Prostate gland (tissue), 2 donors: ENCODE measurements around the gene AKNA. TPM values are rescaled to one million over a fixed set of nuclear protein-coding genes. Genes with fewer than 3 reads are reported as not detected.

ENCODE experiments used
- DNase-seq: peaks from one replicate; pipeline ENCODE4 v3.0.0-alpha.2; 2019; ENCODE audit warnings: low spot score
- H3K27ac ChIP-seq, 2 donors: fragments of 200-600 bp; sonication (generic); 2 replicates each; pipeline ENCODE4 v1.5.1; 2017 to 2019
- H3K27me3 ChIP-seq: fragments of 200-600 bp; sonication (generic); replicated peaks from 2 replicates; pipeline ENCODE4 v1.5.1; 2019; ENCODE audit not compliant: insufficient read depth
- H3K36me3 ChIP-seq, 2 donors: fragments of 200-600 bp; sonication (generic); 1 replicate in 1 of 2; 2 replicates in 1 of 2; pipeline versions ENCODE4 v1.5.1 to v1.8.1; 2017 to 2019
- H3K4me1 ChIP-seq: fragments of 200-600 bp; sonication (generic); replicated peaks from 2 replicates; pipeline ENCODE4 v1.5.1; 2019
- H3K4me3 ChIP-seq, 2 donors: fragments of 200-600 bp; sonication (generic); 2 replicates each; pipeline ENCODE4 v1.5.1; 2017 to 2019
- H3K9me3 ChIP-seq: fragments of 200-600 bp; sonication (generic); 2 replicates; pipeline ENCODE4 v1.5.1; 2017
- CTCF ChIP-seq, 4 experiments: fragments of 200-600 bp in 2 of 4; fragments of 450-650 bp in 2 of 4; sonication (generic) in 2 of 4; IDR thresholded peaks; 1 replicate in 3 of 4; 2 replicates in 1 of 4; pipeline ENCODE4 v1.5.1; 2016 to 2019; ENCODE audit warnings: antibody characterized with exemption in 4 of 4, mild to moderate bottlenecking in 2 of 4, moderate library complexity in 2 of 4
- POLR2A ChIP-seq: fragments of 450-650 bp; IDR thresholded peaks from one replicate; pipeline ENCODE4 v1.6.1; 2016; ENCODE audit warnings: antibody characterized with exemption, mild to moderate bottlenecking
- POLR2AphosphoS5 ChIP-seq: sonication (generic); formaldehyde crosslinking; IDR thresholded peaks from one replicate; pipeline ENCODE4 v1.6.1; 2017; ENCODE audit warnings: antibody characterized with exemption
- WGBS: methylation state at CpG from one replicate; pipeline ENCODE4 v1.1.5; 2018; 5-methylcytosine and 5-hydroxymethylcytosine counted together
- intact Hi-C: fragments of 100-400 bp; cut with DNase I; formaldehyde crosslinking; loops from one replicate; pipeline ENCODE4 v1.14.2; 2022
- total RNA-seq, 2 donors: library from RNA; depleted of rRNA; stranded (reverse); fragments of >200 nt; gene quantifications; one replicate each; pipeline ENCODE4 v1.1.0, GENCODE V29; 2016

AKNA gene
- total RNA-seq, 2 donors from 2014 or later: 20.5 to 30.1 TPM

GRCh38 chr9:114433086-114433485 is 45.3 kb upstream of the AKNA start:
- WGBS: 86% methylated on average over 15 of the region's 15 CpGs
- DNase-seq: no peak
- H3K27me3 ChIP-seq: no peaks in the 10 kb centered on the region
- H3K27ac ChIP-seq: no peak overlapping the region
- H3K4me3 ChIP-seq: no peak overlapping the region
- no peaks in the 10 kb centered on the region for H3K36me3 ChIP-seq
- no peak for TF ChIP-seq CTCF (IDR thresholded peaks at IDR 0.05)
- TF ChIP-seq POLR2A: no peak
- no peak for TF ChIP-seq POLR2AphosphoS5
- no peaks in the 10 kb centered on the region for H3K4me1 ChIP-seq
- no peaks in the 10 kb centered on the region for H3K9me3 ChIP-seq
- intact Hi-C loops: no loop called here

DNA sequence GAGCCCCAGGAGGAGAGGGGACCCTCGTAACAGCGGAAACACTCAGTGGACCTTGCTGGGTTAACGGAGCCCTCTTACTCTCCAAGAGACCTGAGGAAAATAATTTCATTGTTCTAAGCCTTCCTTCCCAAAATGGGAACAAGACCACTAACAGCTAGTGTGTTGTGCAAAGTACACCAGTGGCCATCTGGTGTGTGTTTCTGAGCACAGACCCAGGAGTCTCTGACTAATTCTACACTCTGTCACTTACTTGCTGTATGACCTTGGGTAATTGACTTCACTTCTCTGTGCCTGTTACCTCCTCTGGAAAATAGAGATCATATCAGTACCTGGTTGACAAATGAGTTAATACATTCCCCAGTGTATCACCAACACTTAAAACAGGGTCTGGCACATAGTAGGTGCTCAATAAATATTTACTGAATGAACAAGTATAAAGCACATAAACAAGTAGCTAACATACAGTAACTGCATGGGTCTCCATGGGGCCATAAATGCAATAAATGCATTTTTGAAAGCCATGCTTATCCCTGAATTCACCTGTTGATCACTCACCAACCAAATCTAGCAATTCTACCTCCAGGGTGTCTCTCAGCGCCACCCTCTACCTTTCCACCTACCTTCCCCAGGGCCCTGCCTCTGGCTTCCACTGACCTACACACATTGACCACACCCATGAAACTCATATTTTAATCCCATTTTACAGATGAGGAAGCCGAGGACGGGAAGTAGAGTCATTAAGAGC is 44.7 kb upstream of the AKNA start:
- H3K9me3 ChIP-seq: no peaks in the 10 kb centered on the region
- no peak for DNase-seq
- no peak overlapping the region for H3K4me3 ChIP-seq
- no peaks in the 10 kb centered on the region for H3K4me1 ChIP-seq
- H3K27me3 ChIP-seq: no peaks in the 10 kb centered on the region
- 79% methylated on average over 6 of the region's 6 CpGs for WGBS
- TF ChIP-seq POLR2A: no peak
- H3K36me3 ChIP-seq: no peaks in the 10 kb centered on the region
- intact Hi-C loops: no loop called here
- no peak overlapping the region for H3K27ac ChIP-seq

DNA sequence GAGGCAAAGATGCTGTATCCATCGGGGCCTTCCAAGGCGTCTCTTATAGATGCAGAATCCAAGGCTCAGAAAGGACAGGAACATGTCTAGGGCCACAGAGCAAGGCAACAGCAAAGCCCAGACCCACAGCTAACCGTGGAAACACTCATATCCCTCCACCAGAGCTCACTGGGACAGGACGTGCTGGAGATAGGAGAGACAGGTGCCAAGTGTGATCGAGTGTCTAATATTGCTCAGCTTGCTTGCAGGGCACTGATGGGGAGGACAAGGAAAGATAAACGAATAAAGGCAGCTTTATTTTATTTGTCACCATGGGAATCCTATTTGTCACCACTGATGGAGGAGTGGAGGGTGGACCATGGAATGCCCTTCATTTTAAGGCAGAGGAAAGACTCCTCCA is 44.0 kb upstream of the AKNA start:
- Histone ChIP-seq H3K9me3 (no peaks in the 10 kb centered on the region), H3K4me3 (no peak overlapping the region), H3K36me3 (no peaks in the 10 kb centered on the region), H3K27me3 (no peaks in the 10 kb centered on the region), H3K4me1 (no peaks in the 10 kb centered on the region), H3K27ac (no peak overlapping the region)
- TF ChIP-seq CTCF (IDR thresholded peaks at IDR 0.05) (no peak), POLR2AphosphoS5 (no peak), POLR2A (no peak)
- intact Hi-C loops: no loop called here
- WGBS: 84% methylated on average over 6 of the region's 6 CpGs
- DNase-seq: no peak

GRCh38 chr9:114431003-114431402 is 43.2 kb upstream of the AKNA start:
- TF ChIP-seq POLR2A: no peak
- Histone ChIP-seq H3K4me3 (no peak overlapping the region), H3K27me3 (no peaks in the 10 kb centered on the region), H3K9me3 (no peaks in the 10 kb centered on the region), H3K36me3 (no peaks in the 10 kb centered on the region), H3K27ac (no peak overlapping the region), H3K4me1 (no peaks in the 10 kb centered on the region)
- intact Hi-C loops: no loop called here
- 92% methylated on average over 4 of the region's 4 CpGs for WGBS
- no peak for DNase-seq

GRCh38 chr9:114430457-114430856 is 42.7 kb upstream of the AKNA start:
- no peak overlapping the region for H3K27ac ChIP-seq
- no peaks in the 10 kb centered on the region for H3K27me3 ChIP-seq
- no peaks in the 10 kb centered on the region for H3K36me3 ChIP-seq
- no peak for DNase-seq
- no peaks in the 10 kb centered on the region for H3K4me1 ChIP-seq
- no peak overlapping the region for H3K4me3 ChIP-seq
- H3K9me3 ChIP-seq: no peaks in the 10 kb centered on the region
- WGBS: 83% methylated on average over 5 of the region's 5 CpGs
- intact Hi-C loops: no loop called here
- TF ChIP-seq CTCF (IDR thresholded peaks at IDR 0.05): no peak
- no peak for TF ChIP-seq POLR2AphosphoS5
- TF ChIP-seq POLR2A: no peak

- Histone ChIP-seq H3K4me1 (no peaks in the 10 kb centered on the region), H3K4me3 (no peak overlapping the region), H3K27ac (no peak overlapping the region), H3K9me3 (no peaks in the 10 kb centered on the region), H3K27me3 (no peaks in the 10 kb centered on the region), H3K36me3 (no peaks in the 10 kb centered on the region)
- TF ChIP-seq CTCF (IDR thresholded peaks at IDR 0.05) (no peak), POLR2AphosphoS5 (no peak)
- 87% methylated on average over 6 of the region's 6 CpGs for WGBS
- intact Hi-C loops: no loop called here
- DNase-seq: no peak
Observed at GRCh38 chr9:114429488-114429887, 41.7 kb upstream of the AKNA start.
